WERI-Rb-1 (cell line): Measurements from ENCODE around the gene BCAT1.
A peak's percentile ranks its signal among the peaks of the same experiment; 100 is the strongest.
"Not testable (repeated sequence)": the region's sequence is repeated elsewhere in the genome, so short reads cannot be mapped to it uniquely, and the experiment has no call there.

ENCODE experiments used
- DNase-seq: peaks from one replicate; pipeline ENCODE4 v3.0.0-alpha.2; 2020
- H3K27ac ChIP-seq: fragments of 250-450 bp; sonication (Bioruptor Pico); 2 replicates; pipeline ENCODE4 v1.5.1; 2020; ENCODE audit warnings: mild to moderate bottlenecking, moderate library complexity
- H3K27me3 ChIP-seq: fragments of 250-450 bp; sonication (Bioruptor Pico); 2 replicates; pipeline ENCODE4 v1.5.1; 2021; ENCODE audit warnings: mild to moderate bottlenecking, low read depth, moderate library complexity; ENCODE audit not compliant: insufficient read depth, severe bottlenecking
- H3K36me3 ChIP-seq: fragments of 250-450 bp; sonication (Bioruptor Pico); 2 replicates; pipeline ENCODE4 v1.5.1; 2020; ENCODE audit warnings: mild to moderate bottlenecking, moderate library complexity
- H3K4me3 ChIP-seq: 2 replicates; pipeline ENCODE4 v1.5.1; 2011; ENCODE audit warnings: low read depth, mild to moderate bottlenecking, control low read depth, low read length
- H3K9me3 ChIP-seq: fragments of 250-450 bp; sonication (Bioruptor Pico); 2 replicates; pipeline ENCODE4 v1.5.1; 2021; ENCODE audit warnings: mild to moderate bottlenecking, moderate library complexity; ENCODE audit not compliant: severe bottlenecking
- CTCF ChIP-seq: IDR thresholded peaks from 2 replicates; pipeline ENCODE4 v1.5.1; 2011; ENCODE audit warnings: low read depth, mild to moderate bottlenecking, control low read depth, inconsistent platforms, low read length

Gene BCAT1

GRCh38 chr12:24911271-24911791 is 37.6 kb downstream of the BCAT1 start:
- DNase-seq, result peak; percentile 59
- Histone ChIP-seq H3K9me3 (no peaks in the 10 kb centered on the region), H3K27ac (no peak overlapping the region), H3K27me3 (no peaks in the 10 kb centered on the region), H3K4me3 (no peak overlapping the region), H3K36me3 (no peaks in the 10 kb centered on the region)
- TF ChIP-seq CTCF, result no peak

GRCh38 chr12:24910192-24910591 is 38.7 kb downstream of the BCAT1 start:
- H3K27me3 ChIP-seq, H3K4me3 ChIP-seq, DNase-seq, H3K27ac ChIP-seq, H3K9me3 ChIP-seq, H3K36me3 ChIP-seq: not testable (repeated sequence)

GRCh38 chr12:24909667-24910066 is 39.2 kb downstream of the BCAT1 start:
- Histone ChIP-seq H3K36me3 (no peaks in the 10 kb centered on the region), H3K9me3 (no peaks in the 10 kb centered on the region), H3K27me3 (no peaks in the 10 kb centered on the region), H3K4me3 (no peak overlapping the region), H3K27ac (no peak overlapping the region)
- DNase-seq, result no peak
- TF ChIP-seq CTCF, result no peak

GRCh38 chr12:24907464-24907863 is 41.4 kb downstream of the BCAT1 start:
- no peak overlapping the region for H3K27ac ChIP-seq
- no peaks in the 10 kb centered on the region for H3K36me3 ChIP-seq

GRCh38 chr12:24906141-24906540 is 42.8 kb downstream of the BCAT1 start:
- no peak for TF ChIP-seq CTCF
- Histone ChIP-seq H3K27me3 (no peaks in the 10 kb centered on the region), H3K36me3 (no peaks in the 10 kb centered on the region), H3K9me3 (no peaks in the 10 kb centered on the region), H3K4me3 (no peak overlapping the region), H3K27ac (no peak overlapping the region)
- no peak for DNase-seq

More at GRCh38 chr12:24907464-24907863, 41.4 kb downstream of the BCAT1 start:
- Histone ChIP-seq H3K4me3 (no peak overlapping the region), H3K27me3 (no peaks in the 10 kb centered on the region), H3K9me3 (no peaks in the 10 kb centered on the region)
- TF ChIP-seq CTCF, result no peak
- no peak for DNase-seq

- TF ChIP-seq CTCF, result no peak
- Histone ChIP-seq H3K36me3 (no peaks in the 10 kb centered on the region), H3K27me3 (no peaks in the 10 kb centered on the region), H3K27ac (no peak overlapping the region), H3K4me3 (no peak overlapping the region), H3K9me3 (no peaks in the 10 kb centered on the region)
- DNase-seq, result no peak
Observed at GRCh38 chr12:24905431-24905830, 43.5 kb downstream of the BCAT1 start.
